ENCODE results near the gene MYO5B.

Gene MYO5B

GRCh38 chr18:49959176-49959575, 235.8 kb downstream of the MYO5B start:
- no peak for TF ChIP-seq CTCF (IDR thresholded peaks at IDR 0.05)

- TF ChIP-seq CTCF (IDR thresholded peaks at IDR 0.05): no peak
These were observed 239.7 kb downstream of the MYO5B start for GRCh38 chr18:49955263-49955662.

GRCh38 chr18:49953391-49953790, 241.6 kb downstream of the MYO5B start:
- TF ChIP-seq CTCF (IDR thresholded peaks at IDR 0.05): no peak

- no peak for TF ChIP-seq CTCF (IDR thresholded peaks at IDR 0.05)
These were observed 245.0 kb downstream of the MYO5B start for GRCh38 chr18:49949951-49950395.

GRCh38 chr18:49948975-49949374, 246.0 kb downstream of the MYO5B start:
- no peak for TF ChIP-seq CTCF (IDR thresholded peaks at IDR 0.05)

- no peak for TF ChIP-seq CTCF (IDR thresholded peaks at IDR 0.05)
These were observed 250.3 kb downstream of the MYO5B start for GRCh38 chr18:49944663-49945062.

- TF ChIP-seq CTCF (IDR thresholded peaks at IDR 0.05): no peak
These were observed 258.1 kb downstream of the MYO5B start for GRCh38 chr18:49936821-49937220.

GRCh38 chr18:49935215-49935614, 259.7 kb downstream of the MYO5B start:
- no peak for TF ChIP-seq CTCF (IDR thresholded peaks at IDR 0.05)

Data from LNCAP (cell line).